Epithelial cell of esophagus (primary cell): ENCODE results near the gene GLB1L2.

Experiments
- DNase-seq: peaks from one replicate; pipeline ENCODE4 v3.0.0; 2010; ENCODE audit warnings: low read depth
- H3K4me3 ChIP-seq: 2 replicates; pipeline ENCODE4 v1.5.1; 2011; ENCODE audit warnings: mild to moderate bottlenecking, low read length, control low read depth
- CTCF ChIP-seq: IDR thresholded peaks from 2 replicates; pipeline ENCODE4 v1.5.1; 2011; ENCODE audit warnings: low read depth, mild to moderate bottlenecking, low read length, control low read depth, inconsistent platforms; ENCODE audit not compliant: insufficient read depth; ENCODE audit errors: missing control alignments

GLB1L2 gene

GRCh38 chr11:134289789-134290188 lies 42.0 kb upstream of the GLB1L2 start:
- H3K4me3 ChIP-seq = no peak overlapping the region
- no peak for TF ChIP-seq CTCF
- DNase-seq = no peak

GRCh38 chr11:134290646-134291045 lies 41.1 kb upstream of the GLB1L2 start:
- TF ChIP-seq CTCF = no peak
- DNase-seq = no peak
- H3K4me3 ChIP-seq = no peak overlapping the region

GRCh38 chr11:134291196-134291595 lies 40.6 kb upstream of the GLB1L2 start:
- H3K4me3 ChIP-seq = no peak overlapping the region
- no peak for TF ChIP-seq CTCF
- DNase-seq = no peak

GRCh38 chr11:134292661-134293060 lies 39.1 kb upstream of the GLB1L2 start:
- no peak for DNase-seq
- H3K4me3 ChIP-seq = no peak overlapping the region
- no peak for TF ChIP-seq CTCF

- H3K4me3 ChIP-seq = no peak overlapping the region
- DNase-seq = peak; percentile 17
- TF ChIP-seq CTCF = no peak
Measured at GRCh38 chr11:134293119-134294113, 38.4 kb upstream of the GLB1L2 start.

GRCh38 chr11:134294664-134295063 lies 37.1 kb upstream of the GLB1L2 start:
- no peak for DNase-seq
- TF ChIP-seq CTCF = no peak
- no peak overlapping the region for H3K4me3 ChIP-seq
